Fibroblast of villous mesenchyme (primary cell): Measurements from ENCODE around the gene ZNF646. TPM values are rescaled to one million over a fixed set of nuclear protein-coding genes. Genes with fewer than 3 reads are reported as not detected.

Experiments
- DNase-seq: peaks from one replicate; pipeline ENCODE4 v3.0.0-alpha.2; 2010; ENCODE audit warnings: low read depth
- H3K4me3 ChIP-seq: 2 replicates; pipeline ENCODE4 v1.5.1; 2011; ENCODE audit warnings: low read depth, mild to moderate bottlenecking, low read length
- total RNA-seq: library from RNA; depleted of rRNA; stranded (reverse); fragments of >200 nt; gene quantifications from 2 replicates; pipeline ENCODE4 v1.2.3, GENCODE V29; 2012
- TF ChIP-seq, protein P1 (sequence below): IDR thresholded peaks from 2 replicates; pipeline ENCODE4 v1.5.1; 2012; ENCODE audit warnings: low read depth, mild to moderate bottlenecking, low read length; ENCODE audit not compliant: insufficient read depth

The ZNF646 gene
- total RNA-seq, 1 donor, result 13.4 TPM

DNA sequence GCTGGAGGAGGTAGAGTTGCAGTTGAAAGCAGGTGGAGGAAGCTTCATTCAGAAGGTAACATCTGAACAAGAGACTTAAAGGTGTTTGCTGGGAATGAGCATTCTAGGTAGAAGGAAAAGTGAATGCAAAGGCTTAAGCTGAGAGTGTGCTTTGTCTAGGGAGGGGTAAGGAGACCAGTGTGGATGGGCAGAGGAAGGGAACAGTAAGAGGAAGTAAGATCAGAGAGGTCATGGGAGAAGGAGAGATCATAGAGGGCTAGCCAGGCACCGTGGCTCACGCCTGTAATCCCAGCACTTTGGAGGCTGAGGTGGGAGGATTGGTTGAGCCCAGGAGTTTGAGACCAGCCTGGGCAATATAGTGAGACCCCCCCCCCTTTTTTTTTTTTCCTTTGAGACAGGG lies 37.5 kb upstream of the ZNF646 start:
- no peak for DNase-seq
- TF ChIP-seq, protein P1, sequence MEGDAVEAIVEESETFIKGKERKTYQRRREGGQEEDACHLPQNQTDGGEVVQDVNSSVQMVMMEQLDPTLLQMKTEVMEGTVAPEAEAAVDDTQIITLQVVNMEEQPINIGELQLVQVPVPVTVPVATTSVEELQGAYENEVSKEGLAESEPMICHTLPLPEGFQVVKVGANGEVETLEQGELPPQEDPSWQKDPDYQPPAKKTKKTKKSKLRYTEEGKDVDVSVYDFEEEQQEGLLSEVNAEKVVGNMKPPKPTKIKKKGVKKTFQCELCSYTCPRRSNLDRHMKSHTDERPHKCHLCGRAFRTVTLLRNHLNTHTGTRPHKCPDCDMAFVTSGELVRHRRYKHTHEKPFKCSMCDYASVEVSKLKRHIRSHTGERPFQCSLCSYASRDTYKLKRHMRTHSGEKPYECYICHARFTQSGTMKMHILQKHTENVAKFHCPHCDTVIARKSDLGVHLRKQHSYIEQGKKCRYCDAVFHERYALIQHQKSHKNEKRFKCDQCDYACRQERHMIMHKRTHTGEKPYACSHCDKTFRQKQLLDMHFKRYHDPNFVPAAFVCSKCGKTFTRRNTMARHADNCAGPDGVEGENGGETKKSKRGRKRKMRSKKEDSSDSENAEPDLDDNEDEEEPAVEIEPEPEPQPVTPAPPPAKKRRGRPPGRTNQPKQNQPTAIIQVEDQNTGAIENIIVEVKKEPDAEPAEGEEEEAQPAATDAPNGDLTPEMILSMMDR, result no peak
- no peak overlapping the region for H3K4me3 ChIP-seq

DNA sequence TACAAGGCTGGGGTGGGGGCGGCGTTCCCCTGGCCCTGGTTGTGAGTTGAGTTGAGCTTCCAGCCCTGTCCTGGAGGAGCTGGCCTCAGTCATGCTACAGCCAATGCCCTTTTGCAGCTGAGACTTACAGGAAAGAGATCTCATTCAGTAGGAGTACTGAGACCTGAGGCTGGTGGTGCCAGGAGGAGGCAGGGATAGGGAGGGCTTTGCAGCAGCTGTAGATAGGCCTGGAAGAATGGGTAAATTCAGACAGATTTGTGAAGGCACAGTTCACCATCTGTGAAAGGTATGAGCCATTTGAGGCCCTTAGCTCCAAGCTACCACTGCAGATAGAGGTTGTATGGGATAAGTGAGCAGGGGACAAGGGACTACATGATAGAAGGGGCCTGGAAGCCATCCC lies 35.2 kb upstream of the ZNF646 start:
- no peak for DNase-seq
- TF ChIP-seq, protein P1, result no peak
- no peak overlapping the region for H3K4me3 ChIP-seq

DNA sequence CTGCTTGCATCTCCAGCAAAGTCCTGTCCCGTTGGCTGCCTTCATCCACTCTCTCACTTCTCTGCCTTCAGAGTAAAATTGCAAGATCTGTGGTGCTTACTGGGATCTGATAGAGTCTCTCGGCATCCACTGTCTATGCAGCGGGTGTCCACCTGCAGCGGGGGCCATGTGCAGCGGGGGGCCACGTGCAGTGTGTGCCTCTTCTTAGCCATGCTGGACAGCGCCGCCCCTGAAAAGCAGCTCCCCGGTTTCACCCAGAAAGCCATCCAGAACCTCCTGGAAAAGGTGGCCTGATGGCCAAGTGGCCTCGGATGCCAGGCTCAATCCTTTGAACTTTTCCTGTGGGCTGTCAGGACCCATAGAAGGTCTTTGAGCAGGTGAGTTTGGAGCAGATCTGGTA lies 31.4 kb upstream of the ZNF646 start:
- H3K4me3 ChIP-seq, result no peak overlapping the region
- DNase-seq, result no peak
- TF ChIP-seq, protein P1, result no peak

DNA sequence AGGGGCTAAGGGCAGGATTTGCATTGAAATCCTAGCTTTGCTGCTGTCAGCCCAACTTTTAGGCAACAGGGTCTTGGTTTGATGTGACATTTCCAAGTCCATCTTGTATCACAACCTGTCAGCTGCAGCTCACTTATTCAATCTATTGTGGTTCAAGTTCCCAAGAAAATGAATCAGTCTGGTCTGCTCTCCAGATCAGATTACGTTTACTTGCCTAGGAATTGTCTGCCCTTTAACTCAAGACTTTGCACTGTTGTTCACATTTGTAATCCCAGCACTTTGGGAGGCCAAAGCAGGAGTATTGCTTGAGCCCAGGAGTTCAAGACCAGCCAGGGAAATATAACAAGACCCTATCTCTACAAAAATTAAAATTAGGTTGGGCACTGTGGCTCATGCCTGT lies 30.9 kb upstream of the ZNF646 start:
- no peak for DNase-seq
- TF ChIP-seq, protein P1, result no peak

DNA sequence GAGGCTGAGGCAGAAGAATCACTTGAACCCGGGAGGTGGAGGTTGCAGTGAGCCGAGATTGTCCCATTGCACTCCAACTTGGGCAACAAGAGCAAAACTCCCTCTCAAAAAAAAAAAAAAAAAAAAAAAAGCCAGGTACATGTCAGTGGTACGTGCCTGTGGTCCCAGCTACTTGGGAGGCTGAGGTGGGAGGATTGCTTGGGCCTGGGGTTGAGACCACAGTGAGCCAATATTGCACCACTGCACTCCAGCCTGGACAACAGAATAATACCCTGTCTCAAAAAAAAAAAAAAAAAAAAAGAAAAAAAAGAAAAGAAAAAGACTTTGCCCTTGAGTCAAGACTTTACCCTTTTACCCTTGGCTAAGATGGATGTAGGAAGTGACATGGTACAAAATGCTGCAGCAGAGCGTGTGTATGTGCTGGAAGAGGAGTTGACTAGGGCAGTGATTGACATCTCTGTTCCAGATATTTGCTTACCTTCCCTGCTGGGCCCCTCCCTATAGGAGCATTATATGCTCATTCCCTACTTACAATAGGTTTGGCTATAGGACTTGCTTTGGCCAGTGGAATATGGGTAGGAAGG lies 30.2 kb upstream of the ZNF646 start:
- no peak overlapping the region for H3K4me3 ChIP-seq
- no peak for DNase-seq
- TF ChIP-seq, protein P1, result no peak

More for the DNA sequence above, 30.9 kb upstream of the ZNF646 start:
- H3K4me3 ChIP-seq, result no peak overlapping the region

DNA sequence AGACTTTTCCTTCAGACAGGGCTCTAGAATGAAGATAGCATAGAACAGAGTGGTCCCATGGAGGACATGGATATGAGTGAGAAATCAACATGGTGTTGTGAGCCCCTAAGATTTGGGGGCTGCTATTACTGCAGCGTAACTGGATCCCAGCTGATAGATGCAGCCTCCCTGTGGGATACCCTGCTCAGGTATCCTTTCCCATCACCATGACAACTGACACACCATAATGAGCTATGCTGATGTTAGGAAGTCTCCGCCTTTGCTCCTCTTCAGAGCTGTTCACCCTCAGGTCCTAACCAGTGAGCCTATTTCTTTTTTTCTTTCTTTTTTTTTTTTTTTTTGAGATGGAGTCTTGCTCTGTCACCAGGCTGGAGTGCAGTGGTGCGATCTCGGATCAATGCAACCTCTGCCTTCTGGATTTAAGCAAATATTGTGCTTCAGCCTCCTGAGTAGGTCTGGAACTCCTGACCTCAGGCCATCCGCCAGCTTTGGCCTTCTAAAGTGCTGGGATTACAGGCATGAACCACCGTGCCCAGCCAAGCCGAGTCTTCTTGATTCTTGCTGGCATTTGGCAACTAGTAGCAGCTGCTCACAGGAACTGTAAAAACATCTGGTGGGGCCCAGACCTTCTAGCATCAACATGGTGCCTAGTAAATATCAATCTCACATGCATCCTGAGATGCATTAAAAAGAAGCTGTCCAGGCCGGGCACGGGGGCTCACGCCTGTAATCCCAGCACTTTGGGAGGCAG lies 23.8 kb upstream of the ZNF646 start:
- TF ChIP-seq, protein P1, result no peak
- no peak overlapping the region for H3K4me3 ChIP-seq
- DNase-seq, result peak; percentile 40
